Kasumi-1 (cell line): ENCODE measurements around the gene KRT8.
"Not testable (repeated sequence)": the region's sequence is repeated elsewhere in the genome, so short reads cannot be mapped to it uniquely, and the experiment has no call there.

ENCODE experiments used
- DNase-seq, 2 experiments: peaks; one replicate each; lab custom pipeline; 2025; lab: John Stamatoyannopoulos, UW

KRT8 gene

DNA sequence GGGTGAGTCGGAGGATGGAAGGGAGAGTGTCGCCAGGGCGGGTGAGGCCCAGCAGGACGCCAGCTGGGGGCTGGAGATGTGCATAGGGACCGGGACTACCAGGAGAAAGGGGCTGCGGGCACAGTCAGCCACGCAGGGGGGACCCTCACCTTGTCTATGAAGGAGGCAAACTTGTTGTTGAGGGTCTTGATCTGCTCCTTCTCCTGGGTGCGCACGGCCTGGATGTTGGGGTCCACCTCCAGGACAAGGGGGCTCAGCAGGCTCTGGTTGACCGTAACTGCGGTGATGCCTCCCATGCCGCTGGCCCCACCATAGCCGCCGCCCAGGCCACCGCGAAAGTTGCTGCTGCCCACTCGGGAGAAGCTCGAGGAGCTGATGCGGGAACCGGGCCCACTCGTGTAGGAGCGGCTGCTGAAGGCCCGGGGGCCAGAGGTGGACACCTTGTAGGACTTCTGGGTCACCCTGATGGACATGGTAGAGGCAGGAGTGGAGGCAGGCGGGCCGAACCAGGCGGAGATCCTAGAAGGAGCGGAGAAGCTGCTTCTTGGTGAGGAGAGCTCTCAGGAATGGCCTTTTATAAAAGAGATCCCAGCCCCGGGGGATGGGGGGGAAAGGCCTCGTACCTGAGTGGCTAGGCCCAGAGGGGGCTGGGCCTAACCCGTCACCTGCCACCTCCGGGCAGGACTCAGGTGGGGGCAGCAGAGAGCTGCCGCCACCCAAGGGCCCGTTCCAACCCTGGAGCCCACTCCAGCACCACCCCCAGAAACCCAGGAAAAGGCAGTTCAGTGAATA, at the start of gene KRT8:
KRT8 (minus strand) TSS at position 568 of the 792 bp plus-strand sequence; CDS start at position 473, 95 bp downstream.
- not testable (repeated sequence) for DNase-seq

DNA sequence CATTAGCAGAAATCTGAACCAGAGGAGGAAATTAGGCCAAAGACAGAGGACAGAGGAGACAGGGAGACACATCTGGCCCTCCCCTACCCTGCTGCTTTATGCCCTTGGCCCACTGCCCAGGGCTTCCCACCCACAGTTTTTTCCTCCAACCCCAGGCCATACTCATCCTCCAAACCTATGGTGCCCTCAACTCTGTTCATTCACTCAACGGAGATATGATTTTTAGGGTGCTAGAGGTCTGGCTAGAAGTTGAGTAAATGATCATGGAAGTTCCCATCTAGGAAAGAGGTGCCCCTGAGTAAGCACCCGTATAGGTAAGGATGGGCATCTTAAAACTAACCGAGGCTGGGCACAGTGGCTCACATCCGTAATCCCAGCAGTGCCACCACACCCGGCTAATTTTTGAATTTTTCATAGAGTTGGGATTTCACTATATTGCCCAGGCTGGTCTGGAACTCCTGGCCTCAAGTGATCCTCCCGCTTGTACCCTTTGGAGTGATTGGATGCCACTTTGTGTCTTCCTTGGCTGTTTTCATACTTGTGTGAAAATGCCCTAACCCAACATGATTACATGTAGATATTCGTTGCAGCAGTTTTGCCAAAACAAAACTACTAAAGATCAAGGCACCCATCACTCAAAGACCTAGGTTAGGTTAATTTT, 48.4 kb upstream of the KRT8 start:
- no peak for DNase-seq

DNA sequence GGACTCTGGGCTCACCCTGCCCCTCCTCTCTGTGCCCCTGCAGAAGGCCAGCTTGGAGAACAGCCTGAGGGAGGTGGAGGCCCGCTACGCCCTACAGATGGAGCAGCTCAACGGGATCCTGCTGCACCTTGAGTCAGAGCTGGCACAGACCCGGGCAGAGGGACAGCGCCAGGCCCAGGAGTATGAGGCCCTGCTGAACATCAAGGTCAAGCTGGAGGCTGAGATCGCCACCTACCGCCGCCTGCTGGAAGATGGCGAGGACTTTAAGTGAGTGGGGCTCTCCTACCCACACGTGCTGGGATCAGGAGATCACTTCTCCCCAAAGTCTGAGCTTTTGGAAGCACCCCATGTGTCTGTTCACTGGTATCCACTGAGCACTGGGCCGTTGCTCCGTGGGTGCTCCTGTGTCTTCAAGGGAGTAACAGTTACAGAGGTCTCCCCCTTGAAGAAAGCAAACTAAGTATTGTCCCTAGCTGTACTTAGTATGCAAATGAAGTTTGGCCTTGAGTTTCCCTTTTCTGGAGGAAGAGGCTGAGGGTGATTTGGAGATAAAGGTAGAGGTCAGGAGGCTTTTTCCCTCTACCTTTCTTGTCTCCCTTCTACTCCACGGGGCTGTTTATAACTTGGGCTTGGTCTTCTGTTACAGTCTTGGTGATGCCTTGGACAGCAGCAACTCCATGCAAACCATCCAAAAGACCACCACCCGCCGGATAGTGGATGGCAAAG, 47.4 kb upstream of the KRT8 start:
- no peak for DNase-seq

DNA sequence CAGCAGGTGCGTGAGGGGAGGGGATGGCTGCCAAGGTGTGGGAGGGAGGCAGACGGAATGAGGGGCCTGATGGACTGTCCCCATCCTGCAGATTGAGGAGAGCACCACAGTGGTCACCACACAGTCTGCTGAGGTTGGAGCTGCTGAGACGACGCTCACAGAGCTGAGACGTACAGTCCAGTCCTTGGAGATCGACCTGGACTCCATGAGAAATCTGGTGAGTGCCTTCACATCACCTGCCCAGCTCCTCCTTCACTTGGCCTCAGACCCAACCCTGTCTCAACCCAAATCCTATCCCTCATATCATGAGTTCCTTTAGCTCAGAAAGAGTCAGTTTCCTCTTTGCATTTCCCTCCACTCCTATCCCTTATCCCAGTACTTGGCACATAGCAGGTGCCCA, 46.8 kb upstream of the KRT8 start:
- DNase-seq: no peak

DNA sequence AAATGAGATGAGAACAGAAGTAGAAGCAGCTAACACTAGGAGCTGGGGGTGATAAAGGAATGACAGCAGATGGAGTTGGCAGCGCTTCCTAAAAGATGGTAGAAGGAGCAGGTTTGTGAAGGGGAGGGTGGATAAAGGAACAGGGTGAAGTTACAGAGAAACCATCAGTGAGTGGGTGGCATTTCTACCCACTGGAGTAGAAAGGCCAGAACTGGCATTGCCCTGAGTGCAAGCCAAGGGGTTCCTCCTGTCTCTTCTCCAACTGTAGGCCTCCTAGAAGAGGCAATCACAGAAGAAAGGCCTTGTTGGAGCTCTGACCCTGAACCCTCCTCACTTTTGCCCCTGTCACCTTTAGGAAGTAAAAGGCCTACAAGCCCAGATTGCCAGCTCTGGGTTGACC, 46.2 kb upstream of the KRT8 start:
- no peak for DNase-seq

DNA sequence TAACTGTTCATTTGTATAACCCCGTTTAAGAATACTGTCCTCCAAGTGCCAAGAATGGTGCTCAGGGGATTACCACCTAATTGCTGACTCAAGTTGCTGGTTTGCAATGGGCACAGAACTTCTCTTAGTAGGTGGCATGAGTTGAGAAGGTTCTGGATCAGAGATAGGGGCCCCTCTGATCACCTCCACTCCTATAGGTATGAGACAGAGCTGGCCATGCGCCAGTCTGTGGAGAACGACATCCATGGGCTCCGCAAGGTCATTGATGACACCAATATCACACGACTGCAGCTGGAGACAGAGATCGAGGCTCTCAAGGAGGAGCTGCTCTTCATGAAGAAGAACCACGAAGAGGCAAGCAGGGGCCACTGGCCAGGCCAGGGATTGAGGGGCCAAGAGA, 45.7 kb upstream of the KRT8 start:
- no peak for DNase-seq

DNA sequence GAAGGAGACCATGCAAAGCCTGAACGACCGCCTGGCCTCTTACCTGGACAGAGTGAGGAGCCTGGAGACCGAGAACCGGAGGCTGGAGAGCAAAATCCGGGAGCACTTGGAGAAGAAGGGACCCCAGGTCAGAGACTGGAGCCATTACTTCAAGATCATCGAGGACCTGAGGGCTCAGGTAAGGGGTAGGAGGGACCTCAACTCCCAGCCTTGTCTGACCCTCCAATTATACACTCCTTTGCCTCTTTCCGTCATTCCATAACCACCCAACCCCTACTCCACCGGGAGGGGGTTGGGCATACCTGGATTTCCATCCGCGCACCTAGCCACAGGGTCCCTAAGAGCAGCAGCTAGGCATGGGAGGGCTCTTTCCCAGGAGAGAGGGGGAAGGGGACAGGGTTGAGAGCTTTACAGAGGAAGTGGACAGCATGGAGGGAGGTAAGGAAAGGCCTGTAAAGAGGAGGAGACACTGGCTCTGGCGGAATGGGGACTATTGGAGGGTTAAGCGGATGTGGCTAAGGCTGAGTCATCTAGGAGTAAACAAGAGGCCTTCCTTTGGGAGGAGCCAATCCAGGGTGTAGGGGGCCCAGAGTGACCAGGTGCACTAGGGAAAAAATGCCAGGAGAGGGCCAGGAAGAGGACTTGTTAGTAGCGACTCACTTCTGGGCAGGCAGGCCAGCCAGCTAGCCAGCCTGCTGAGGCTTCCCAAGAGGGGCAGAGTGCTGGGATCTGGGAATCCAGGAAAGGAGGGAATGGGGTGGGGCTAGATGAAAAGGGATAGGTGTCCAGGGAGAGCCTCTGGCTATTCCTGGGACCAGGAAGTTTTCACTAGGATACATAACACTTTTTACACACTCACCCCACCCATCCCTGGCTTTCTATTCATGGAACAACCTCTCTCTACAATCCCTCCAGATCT, 44.8 kb upstream of the KRT8 start:
- no peak for DNase-seq

DNA sequence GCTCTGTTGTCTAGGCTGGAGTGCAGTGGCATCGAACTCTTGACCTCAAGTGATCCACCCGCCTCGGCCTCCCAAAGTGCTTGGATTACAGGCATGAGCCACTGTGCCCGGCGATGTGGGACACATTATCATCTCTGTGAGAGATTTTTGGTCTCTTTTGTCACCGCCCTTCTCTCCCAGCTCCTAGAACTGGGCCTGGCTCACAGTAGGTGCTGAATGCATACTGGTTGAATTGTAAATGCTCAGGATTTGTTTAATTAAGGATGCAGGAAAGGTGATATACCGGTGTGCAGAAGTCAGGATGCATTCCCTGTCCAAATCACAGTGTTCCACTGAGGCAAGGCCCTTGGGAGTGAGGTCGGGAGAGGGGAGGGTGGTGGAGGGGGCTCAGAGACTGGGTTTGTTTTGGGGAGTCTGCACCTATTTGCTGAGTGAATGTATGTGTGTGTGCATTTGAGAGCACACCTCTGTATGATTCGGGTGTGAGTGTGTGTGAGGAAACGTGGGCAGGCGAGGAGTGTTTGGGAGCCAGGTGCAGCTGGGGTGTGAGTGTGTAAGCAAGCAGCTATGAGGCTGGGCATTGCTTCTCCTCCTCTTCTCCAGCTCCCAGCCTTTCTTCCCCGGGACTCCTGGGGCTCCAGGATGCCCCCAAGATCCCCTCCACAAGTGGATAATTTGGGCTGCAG, 43.0 kb upstream of the KRT8 start:
- no peak for DNase-seq

DNA sequence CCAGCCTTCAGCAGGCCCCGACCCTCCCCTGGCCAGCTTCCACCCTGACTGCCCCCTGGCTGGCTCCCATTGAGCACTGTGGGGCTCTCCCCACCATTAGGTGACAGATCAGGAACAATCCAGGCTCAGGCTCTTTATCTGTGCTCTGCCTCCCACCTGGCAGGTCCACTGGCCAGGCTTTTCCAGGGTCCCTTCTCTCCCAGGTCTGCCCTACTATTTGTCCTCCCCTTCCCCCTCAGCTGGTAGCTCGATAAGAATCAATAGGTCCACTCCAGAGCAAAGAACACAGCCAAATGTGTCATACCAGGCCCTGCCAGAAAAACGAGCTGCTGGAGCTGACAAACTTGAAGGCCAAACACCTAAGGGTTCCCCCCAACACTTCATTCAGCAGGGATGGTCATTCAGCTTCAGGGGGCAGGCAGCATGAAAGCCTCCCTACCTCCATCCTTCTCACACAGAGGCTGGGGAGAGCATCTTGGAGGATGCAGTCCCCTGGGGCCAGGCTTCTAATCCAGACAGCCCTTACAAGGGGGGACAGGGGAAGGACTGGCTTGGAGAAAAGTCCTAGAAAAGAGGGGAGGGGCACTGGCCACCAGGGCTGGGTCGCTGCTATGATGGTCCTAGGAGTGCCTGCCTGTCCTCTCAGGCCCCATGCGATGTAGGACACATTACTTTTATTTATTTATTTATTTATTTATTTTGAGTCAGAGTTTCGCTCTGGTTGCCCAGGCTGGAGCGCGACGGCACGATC, 42.1 kb upstream of the KRT8 start:
- no peak for DNase-seq

DNA sequence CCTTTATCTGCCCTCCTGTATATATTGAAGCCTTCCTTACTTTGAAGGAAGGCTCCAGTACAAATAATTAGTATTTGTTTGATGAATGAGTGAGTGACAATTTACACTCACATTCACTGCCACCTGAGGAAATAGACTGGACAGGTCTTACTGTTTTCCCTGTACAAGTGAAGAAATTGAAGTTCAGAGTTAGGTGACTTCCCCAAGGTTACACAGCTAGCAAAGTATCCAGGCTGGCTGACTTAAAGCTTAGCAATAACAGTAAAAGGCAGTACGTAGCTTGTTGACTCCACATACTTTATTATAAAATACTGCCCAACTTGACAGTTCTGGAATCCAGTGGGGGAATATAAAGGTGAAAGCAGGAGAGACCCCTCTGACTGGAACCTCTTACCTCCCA, 41.5 kb upstream of the KRT8 start:
- DNase-seq: no peak

DNA sequence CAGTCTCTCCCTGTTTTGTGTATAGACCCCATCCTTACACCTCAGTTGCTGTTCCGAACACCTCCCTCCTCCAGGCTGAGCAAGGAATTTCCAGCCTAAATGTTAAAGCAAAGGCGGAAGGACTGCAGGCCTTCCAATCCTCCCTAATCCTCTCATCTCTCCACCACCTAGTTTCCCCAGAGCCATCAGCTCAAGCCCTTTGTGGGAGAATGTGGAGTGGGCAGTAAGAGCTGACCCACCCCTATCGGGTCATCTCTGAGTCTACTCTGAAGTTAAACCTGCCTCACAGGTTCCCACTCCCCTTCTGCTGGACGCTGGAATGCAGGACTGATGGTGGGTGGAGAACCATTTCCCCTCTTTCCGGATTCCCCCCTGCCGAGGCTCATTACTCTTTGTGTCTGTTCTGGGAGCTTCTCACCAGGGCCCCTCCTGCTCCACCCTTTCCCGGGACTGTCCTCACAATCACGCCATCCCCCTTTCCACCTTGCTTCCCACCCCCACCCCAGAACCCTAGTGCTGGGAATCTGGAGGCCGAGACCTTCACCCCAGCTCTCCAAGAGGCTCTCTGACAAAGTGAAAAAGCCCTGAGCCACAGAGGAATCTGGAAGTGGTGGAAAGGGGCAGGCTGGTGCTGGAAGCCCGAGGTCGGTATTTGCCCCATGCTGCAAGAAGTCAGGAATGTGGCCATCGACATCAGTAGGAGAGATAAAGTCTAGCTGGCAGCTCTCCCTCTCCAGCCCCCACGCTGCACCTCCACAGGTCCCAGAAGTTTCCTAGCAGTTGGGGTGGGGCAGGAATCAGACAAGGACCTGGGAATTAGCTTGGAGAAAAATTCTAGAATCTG, 40.7 kb upstream of the KRT8 start:
- no peak for DNase-seq

DNA sequence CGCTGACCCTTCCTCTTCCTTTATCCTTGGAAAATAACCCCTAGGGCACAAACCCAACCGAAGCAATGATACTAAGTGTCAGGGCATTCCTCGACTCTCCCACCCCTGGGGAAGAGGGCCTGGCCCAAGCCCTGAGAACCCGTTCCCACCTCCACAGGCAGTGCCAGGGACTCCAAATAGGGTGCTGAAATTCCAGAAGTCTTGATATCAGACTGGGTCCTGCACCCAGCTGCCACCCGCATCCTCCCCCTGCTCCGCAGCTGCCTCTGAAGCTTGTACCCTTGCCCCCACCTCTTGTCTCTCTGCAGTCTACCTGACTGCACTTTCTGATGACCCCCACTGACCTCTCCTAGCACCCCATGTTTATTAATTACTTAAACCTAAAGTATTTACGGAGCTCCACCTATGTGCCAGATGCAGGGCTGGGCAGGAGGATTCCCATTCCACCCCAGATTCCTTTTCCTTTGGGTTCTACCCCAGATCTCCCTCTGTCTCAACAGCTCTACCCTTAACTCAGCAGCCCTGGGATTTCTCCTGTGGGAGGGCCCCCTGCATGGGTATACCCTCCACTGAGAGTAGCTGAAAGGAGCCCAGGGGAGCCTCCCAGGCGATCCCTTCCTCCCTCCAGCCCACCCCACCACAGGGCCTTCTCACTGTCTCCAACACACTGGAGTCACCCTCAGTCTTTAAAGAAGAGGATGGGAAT, 40.0 kb upstream of the KRT8 start:
- no peak for DNase-seq

DNA sequence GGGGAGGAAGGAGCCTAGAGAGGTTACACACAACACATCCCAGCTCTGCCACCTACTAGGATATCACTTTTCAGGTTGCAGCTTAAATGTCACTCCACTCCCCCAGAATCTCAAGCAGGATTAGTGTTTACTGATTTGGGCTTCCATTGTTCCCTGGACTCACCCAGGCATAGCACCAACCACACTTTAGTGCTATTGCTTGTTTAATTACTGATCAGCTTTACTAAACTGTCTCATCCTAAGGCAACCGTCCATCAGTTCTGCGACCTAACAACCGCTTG, 38.0 kb upstream of the KRT8 start:
- no peak for DNase-seq

DNA sequence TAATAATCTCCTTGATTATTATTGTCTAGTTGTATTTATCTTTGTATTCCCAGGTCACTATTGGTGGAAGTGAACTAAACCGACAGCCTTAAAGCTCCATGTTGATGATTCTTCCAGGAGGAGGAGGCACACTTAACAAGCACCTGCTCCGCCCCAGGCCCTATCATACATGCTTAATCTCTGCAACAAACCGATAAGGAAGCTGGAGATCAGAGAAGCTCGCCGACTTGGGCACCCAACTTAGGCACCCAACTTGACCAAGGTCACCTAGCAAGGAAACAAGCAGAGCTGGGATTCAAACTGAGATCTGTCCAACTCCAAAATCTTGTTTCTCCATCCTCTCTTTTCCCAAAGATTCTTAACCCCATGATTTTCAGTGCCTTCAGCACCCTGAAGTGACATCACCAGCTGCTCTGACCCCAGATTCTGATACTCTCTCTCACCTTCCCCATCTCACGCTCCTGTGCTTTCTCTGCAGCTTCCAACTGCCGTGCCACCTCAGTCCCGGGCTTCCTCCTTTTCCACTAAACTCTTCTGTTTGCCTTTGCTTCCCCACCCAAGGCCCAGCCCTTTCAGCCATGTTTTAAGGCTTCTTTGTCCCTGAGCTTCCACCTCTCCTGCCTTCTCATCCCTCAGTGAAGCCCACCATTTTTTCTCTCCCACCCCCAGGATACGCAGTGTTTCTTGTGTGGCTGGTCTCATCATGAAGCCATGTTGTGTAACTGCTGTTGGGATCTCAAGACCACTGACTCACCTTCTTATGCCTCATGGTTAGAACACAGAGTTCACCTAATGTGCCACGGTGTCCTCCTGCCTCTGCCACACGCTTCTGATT, 37.4 kb upstream of the KRT8 start:
- DNase-seq: no peak

DNA sequence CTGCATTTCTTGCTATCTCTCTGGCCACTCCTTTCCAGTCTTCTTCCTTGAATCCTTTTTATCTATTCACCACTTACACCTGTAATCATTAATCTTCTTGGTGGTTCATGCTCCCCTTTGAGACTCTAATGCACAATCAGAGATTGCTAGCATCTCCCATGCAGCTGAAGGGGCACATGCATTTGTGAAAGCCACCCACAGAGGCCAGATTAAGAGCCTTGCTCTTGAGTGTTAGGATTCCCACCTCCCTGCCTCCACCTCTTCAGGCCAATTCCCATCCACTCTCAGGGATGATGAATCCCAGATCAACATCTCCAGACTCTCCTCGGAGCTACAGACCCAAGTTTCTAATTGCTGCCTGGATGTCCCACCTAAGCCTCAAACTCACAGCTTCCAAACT, 24.7 kb upstream of the KRT8 start:
- no peak for DNase-seq

DNA sequence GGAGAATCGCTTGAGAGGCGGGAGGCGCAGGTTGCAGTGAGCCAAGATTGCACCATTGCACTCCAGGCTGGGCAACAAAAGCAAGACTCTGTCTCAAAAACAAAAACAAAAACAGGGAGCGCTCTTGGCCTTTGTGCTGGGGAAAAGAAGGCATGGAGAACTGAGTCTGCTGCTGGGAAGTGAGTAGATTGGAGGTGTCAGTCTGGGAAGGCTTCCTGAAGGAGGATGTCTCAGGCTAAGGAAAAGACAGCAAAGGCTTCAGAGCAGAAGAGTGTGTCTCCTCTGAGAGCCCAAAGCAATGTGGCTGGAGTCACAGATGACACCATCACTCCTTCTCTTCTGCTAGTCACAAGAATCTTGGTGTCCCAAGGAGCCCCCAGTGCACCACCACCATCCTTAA, 23.1 kb upstream of the KRT8 start:
- no peak for DNase-seq

DNA sequence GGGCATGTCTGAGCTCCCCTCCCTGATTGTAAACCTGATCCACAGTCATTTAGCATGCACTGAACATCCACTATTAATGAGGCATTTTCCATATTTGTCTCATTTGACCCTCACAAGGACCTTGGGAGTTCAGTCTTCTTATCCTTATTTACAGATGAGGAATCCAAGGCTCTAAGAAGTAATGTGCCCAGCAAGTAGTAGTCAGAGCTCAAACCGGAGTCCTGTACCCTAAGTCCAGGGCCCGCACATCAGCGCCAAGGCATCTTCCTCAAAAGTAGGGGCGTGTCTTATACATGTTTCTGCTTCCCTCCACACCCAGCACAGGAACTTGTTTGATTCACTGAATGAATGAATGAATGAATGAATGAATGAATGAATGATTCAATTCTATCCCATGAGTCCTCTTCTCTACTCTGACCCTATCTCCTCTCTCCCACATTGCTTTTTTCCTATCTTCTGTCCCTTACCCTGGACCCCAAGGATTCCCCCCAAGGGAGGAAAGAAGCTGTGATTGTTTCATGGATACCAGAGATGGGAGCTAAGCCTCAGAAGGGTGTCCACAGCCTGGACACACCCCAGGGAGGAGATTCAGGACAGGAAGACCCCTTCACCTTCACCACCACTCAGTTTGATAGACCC, 21.8 kb upstream of the KRT8 start:
- no peak for DNase-seq
